Aorta (tissue), 5 donors: ENCODE results near the gene INSYN2B. TPM values are rescaled to one million over a fixed set of nuclear protein-coding genes. Genes with fewer than 3 reads are reported as not detected.
"Not testable (repeated sequence)": the region's sequence is repeated elsewhere in the genome, so short reads cannot be mapped to it uniquely, and the experiment has no call there.

Experiments used
- ATAC-seq: fragments of 200-7000 bp; cut with Tn5 transposase; one replicate; pipeline ENCODE4 v1.9.1; 2022; ENCODE audit warnings: moderate library complexity; ENCODE audit not compliant: low FRiP score
- DNase-seq, 2 donors: peaks; one replicate each; pipeline ENCODE4 v3.0.0-alpha.2; 2020
- H3K27ac ChIP-seq, 2 donors: one replicate each; pipeline ENCODE4 v1.5.1; 2013; ENCODE audit warnings: low read length in 2 of 2, mild to moderate bottlenecking in 2 of 2, moderate library complexity in 2 of 2, control low read depth in 1 of 2, inconsistent platforms in 1 of 2, low read depth in 1 of 2
- H3K27me3 ChIP-seq, 2 donors: one replicate each; pipeline ENCODE4 v1.6.1; 2013; ENCODE audit warnings: control low read depth in 1 of 2, low read length in 1 of 2, mild to moderate bottlenecking in 1 of 2, moderate library complexity in 1 of 2; ENCODE audit not compliant: insufficient read depth in 2 of 2, control insufficient read depth in 1 of 2
- H3K36me3 ChIP-seq, 2 donors: one replicate each; pipeline ENCODE4 v1.6.1; 2013; ENCODE audit warnings: control low read depth in 1 of 2, low read length in 1 of 2, mild to moderate bottlenecking in 1 of 2; ENCODE audit not compliant: insufficient read depth in 2 of 2, control insufficient read depth in 1 of 2
- H3K4me1 ChIP-seq, 2 donors: one replicate each; pipeline ENCODE4 v1.6.1; 2013; ENCODE audit warnings: low read length in 2 of 2, control low read depth in 1 of 2, mild to moderate bottlenecking in 1 of 2, moderate library complexity in 1 of 2; ENCODE audit not compliant: insufficient read depth in 2 of 2, control insufficient read depth in 1 of 2
- H3K4me3 ChIP-seq, 2 donors: one replicate each; pipeline ENCODE4 v1.5.1; 2013; ENCODE audit warnings: low read length in 2 of 2, control low read depth in 1 of 2, mild to moderate bottlenecking in 1 of 2
- H3K9me3 ChIP-seq: one replicate; pipeline ENCODE4 v1.6.1; 2013; ENCODE audit warnings: mild to moderate bottlenecking, low read length; ENCODE audit not compliant: control insufficient read depth
- WGBS, 2 donors: extraction: QIAGEN DNeasy Blood & Tissue Kit; methylation state at CpG; one replicate each; pipeline ENCODE4 v1.1.7; 2013; 5-methylcytosine and 5-hydroxymethylcytosine counted together
- intact Hi-C, 2 donors: fragments of 100-400 bp; cut with DNase I; formaldehyde crosslinking; loops; one replicate each; pipeline versions ENCODE4 v1.14.2 to v1.15.0; 2022
- polyA plus RNA-seq, 2 donors: library from polyadenylated mRNA; stranded (reverse); fragments of 200-250 nt; gene quantifications; one replicate each; pipeline ENCODE4 v1.2.3, GENCODE V29; 2013
- total RNA-seq, 2 donors: library from RNA; stranded (reverse); fragmentation: NEBNext Ultra II Directional; extraction: Animal tissue kit (Norgen Biotek cat#: 25700); gene quantifications; one replicate each; pipeline ENCODE4 v1.2.1, GENCODE V29; 2021
- donor health status: healthy with polysubstance abuse.
- donor health status: Bipolar disorder and iron deficiency.
- donor health status: DM: no; HTN: no; CAD: no.
- donor health status: DM: no; HTN: no; CAD: no.
- donor health status: DM: yes; HTN: yes; CAD: no.

The INSYN2B gene
- total and polyA plus RNA-seq, 4 donors, result 0.10 TPM; not detected in 3

- Histone ChIP-seq H3K4me1 (no peaks in the 10 kb centered on the region), H3K9me3 (peaks cover 1% of the 10 kb centered on the region), H3K27me3 (no peaks in the 10 kb centered on the region), H3K27ac (no peak overlapping the region), H3K36me3 (no peaks in the 10 kb centered on the region), H3K4me3 (no peak overlapping the region)
- intact Hi-C loops, result no loop called here
- WGBS, 2 donors, result 82 to 83% methylated on average over 2 of the region's 2 CpGs
- DNase-seq, result no peak
- ATAC-seq, result no peak
Measured at GRCh38 chr5:169960659-169961058, 19.6 kb downstream of the INSYN2B start.

- ATAC-seq (no peak), DNase-seq (no peak)
- no peaks in the 10 kb centered on the region for H3K27me3 ChIP-seq
- no peak overlapping the region for H3K27ac ChIP-seq
- no peaks in the 10 kb centered on the region for H3K4me1 ChIP-seq
- 60 to 64% methylated on average over 3 of the region's 3 CpGs for WGBS, 2 donors
- H3K36me3 ChIP-seq, result no peaks in the 10 kb centered on the region
- intact Hi-C loops, result no loop called here
- H3K9me3 ChIP-seq, result peaks cover 2% of the 10 kb centered on the region
- no peak overlapping the region for H3K4me3 ChIP-seq
Measured at GRCh38 chr5:169958278-169958677, 22.0 kb downstream of the INSYN2B start.

GRCh38 chr5:169956756-169957155, 23.5 kb downstream of the INSYN2B start:
- no peaks in the 10 kb centered on the region for H3K27me3 ChIP-seq
- H3K4me3 ChIP-seq, result no peak overlapping the region
- intact Hi-C loops, result no loop called here
- ATAC-seq (no peak), DNase-seq (no peak)
- H3K9me3 ChIP-seq, result peaks cover 2% of the 10 kb centered on the region
- H3K27ac ChIP-seq, result no peak overlapping the region
- H3K36me3 ChIP-seq, result no peaks in the 10 kb centered on the region
- H3K4me1 ChIP-seq, result no peaks in the 10 kb centered on the region

GRCh38 chr5:169956126-169956525, 24.2 kb downstream of the INSYN2B start:
- Histone ChIP-seq H3K36me3 (no peaks in the 10 kb centered on the region), H3K27ac (no peak overlapping the region), H3K4me1 (no peaks in the 10 kb centered on the region), H3K27me3 (no peaks in the 10 kb centered on the region), H3K9me3 (peaks cover 2% of the 10 kb centered on the region), H3K4me3 (no peak overlapping the region)
- DNase-seq (no peak), ATAC-seq (no peak)
- 60 to 66% methylated on average over 3 of the region's 3 CpGs for WGBS, 2 donors
- intact Hi-C loops, result no loop called here

GRCh38 chr5:169954786-169955185, 25.5 kb downstream of the INSYN2B start:
- H3K27ac ChIP-seq, result no peak overlapping the region
- intact Hi-C loops, result no loop called here
- H3K36me3 ChIP-seq, result no peaks in the 10 kb centered on the region
- H3K4me3 ChIP-seq, result no peak overlapping the region
- H3K9me3 ChIP-seq, result peaks cover 2% of the 10 kb centered on the region
- no peaks in the 10 kb centered on the region for H3K4me1 ChIP-seq
- no peaks in the 10 kb centered on the region for H3K27me3 ChIP-seq
- DNase-seq, result no peak
- 56 to 62% methylated on average over 6 of the region's 6 CpGs for WGBS, 2 donors
- no peak for ATAC-seq

- intact Hi-C loops, H3K4me3 ChIP-seq, DNase-seq, H3K36me3 ChIP-seq, H3K4me1 ChIP-seq, H3K27ac ChIP-seq, H3K9me3 ChIP-seq, H3K27me3 ChIP-seq, ATAC-seq: not testable (repeated sequence)
- 77 to 79% methylated on average over 4 of the region's 4 CpGs for WGBS, 2 donors
Measured at GRCh38 chr5:169953196-169953595, 27.1 kb downstream of the INSYN2B start.

- no peak overlapping the region for H3K27ac ChIP-seq
- 90 to 96% methylated on average over 2 of the region's 2 CpGs for WGBS, 2 donors
- no peaks in the 10 kb centered on the region for H3K36me3 ChIP-seq
- no peaks in the 10 kb centered on the region for H3K27me3 ChIP-seq
- H3K4me1 ChIP-seq, result no peaks in the 10 kb centered on the region
- no peak for DNase-seq
- no peaks in the 10 kb centered on the region for H3K9me3 ChIP-seq
- intact Hi-C loops, result no loop called here
- ATAC-seq, result no peak
- H3K4me3 ChIP-seq, result no peak overlapping the region
Measured at GRCh38 chr5:169950333-169950732, 30.0 kb downstream of the INSYN2B start.

- no peak for DNase-seq
Measured at GRCh38 chr5:169946743-169947295, 33.5 kb downstream of the INSYN2B start.

GRCh38 chr5:169945831-169946261, 34.4 kb downstream of the INSYN2B start:
- no peaks in the 10 kb centered on the region for H3K36me3 ChIP-seq
- intact Hi-C loops, result no loop called here
- no peak overlapping the region for H3K4me3 ChIP-seq
- 12% methylated on average over 3 of the region's 3 CpGs for WGBS, 2 donors
- no peaks in the 10 kb centered on the region for H3K4me1 ChIP-seq
- peak in 1 of 2 donors; percentile 53 for DNase-seq
- H3K9me3 ChIP-seq, result no peaks in the 10 kb centered on the region
- peak; percentile 60 for ATAC-seq
- H3K27ac ChIP-seq, result no peak overlapping the region
- no peaks in the 10 kb centered on the region for H3K27me3 ChIP-seq

More at GRCh38 chr5:169946743-169947295, 33.5 kb downstream of the INSYN2B start:
- ATAC-seq, result no peak
- Histone ChIP-seq H3K4me3 (no peak overlapping the region), H3K9me3 (no peaks in the 10 kb centered on the region), H3K27ac (no peak overlapping the region), H3K36me3 (no peaks in the 10 kb centered on the region), H3K27me3 (no peaks in the 10 kb centered on the region), H3K4me1 (no peaks in the 10 kb centered on the region)
- WGBS, 2 donors, result 90 to 92% methylated on average over 5 of the region's 5 CpGs
- intact Hi-C loops, result no loop called here
